Prostate gland (tissue), 2 donors: ENCODE measurements around the gene MAPKBP1. TPM values are rescaled to one million over a fixed set of nuclear protein-coding genes. Genes with fewer than 3 reads are reported as not detected.

Experiments used
- DNase-seq: peaks from one replicate; pipeline ENCODE4 v3.0.0-alpha.2; 2019; ENCODE audit warnings: low spot score
- H3K27ac ChIP-seq, 2 donors: fragments of 200-600 bp; sonication (generic); 2 replicates each; pipeline ENCODE4 v1.5.1; 2017 to 2019
- H3K27me3 ChIP-seq: fragments of 200-600 bp; sonication (generic); replicated peaks from 2 replicates; pipeline ENCODE4 v1.5.1; 2019; ENCODE audit not compliant: insufficient read depth
- H3K36me3 ChIP-seq, 2 donors: fragments of 200-600 bp; sonication (generic); 1 replicate in 1 of 2; 2 replicates in 1 of 2; pipeline versions ENCODE4 v1.5.1 to v1.8.1; 2017 to 2019
- H3K4me1 ChIP-seq: fragments of 200-600 bp; sonication (generic); replicated peaks from 2 replicates; pipeline ENCODE4 v1.5.1; 2019
- H3K4me3 ChIP-seq, 2 donors: fragments of 200-600 bp; sonication (generic); 2 replicates each; pipeline ENCODE4 v1.5.1; 2017 to 2019
- H3K9me3 ChIP-seq: fragments of 200-600 bp; sonication (generic); 2 replicates; pipeline ENCODE4 v1.5.1; 2017
- CTCF ChIP-seq, 4 experiments: fragments of 200-600 bp in 2 of 4; fragments of 450-650 bp in 2 of 4; sonication (generic) in 2 of 4; IDR thresholded peaks; 1 replicate in 3 of 4; 2 replicates in 1 of 4; pipeline ENCODE4 v1.5.1; 2016 to 2019; ENCODE audit warnings: antibody characterized with exemption in 4 of 4, mild to moderate bottlenecking in 2 of 4, moderate library complexity in 2 of 4
- POLR2A ChIP-seq: fragments of 450-650 bp; IDR thresholded peaks from one replicate; pipeline ENCODE4 v1.6.1; 2016; ENCODE audit warnings: antibody characterized with exemption, mild to moderate bottlenecking
- POLR2AphosphoS5 ChIP-seq: sonication (generic); formaldehyde crosslinking; IDR thresholded peaks from one replicate; pipeline ENCODE4 v1.6.1; 2017; ENCODE audit warnings: antibody characterized with exemption
- WGBS: methylation state at CpG from one replicate; pipeline ENCODE4 v1.1.5; 2018; 5-methylcytosine and 5-hydroxymethylcytosine counted together
- intact Hi-C: fragments of 100-400 bp; cut with DNase I; formaldehyde crosslinking; loops from one replicate; pipeline ENCODE4 v1.14.2; 2022
- total RNA-seq, 2 donors: library from RNA; depleted of rRNA; stranded (reverse); fragments of >200 nt; gene quantifications; one replicate each; pipeline ENCODE4 v1.1.0, GENCODE V29; 2016

Gene MAPKBP1
- total RNA-seq, 2 donors from 2014 or later = 17.4 to 62.8 TPM

GRCh38 chr15:41820791-41821423 lies 46.6 kb downstream of the MAPKBP1 start:
- Histone ChIP-seq H3K27ac (no peak overlapping the region), H3K27me3 (no peaks in the 10 kb centered on the region), H3K36me3 (peaks cover 2 to 20% of the 10 kb centered on the region in 2 donors), H3K9me3 (no peaks in the 10 kb centered on the region), H3K4me3 (no peak overlapping the region), H3K4me1 (no peaks in the 10 kb centered on the region)
- intact Hi-C loops = no loop called here
- TF ChIP-seq CTCF (IDR thresholded peaks at IDR 0.05) (no peak), POLR2A (no peak), POLR2AphosphoS5 (peak; percentile 26)
- 37% methylated on average over 6 of the region's 6 CpGs for WGBS
- peak; percentile 50 for DNase-seq

GRCh38 chr15:41821831-41822230 lies 47.5 kb downstream of the MAPKBP1 start:
- TF ChIP-seq POLR2A (no peak), CTCF (IDR thresholded peaks at IDR 0.05) (no peak), POLR2AphosphoS5 (no peak)
- no peak for DNase-seq
- H3K4me3 ChIP-seq = no peak overlapping the region
- H3K36me3 ChIP-seq = peaks cover 2 to 20% of the 10 kb centered on the region in 2 donors
- 79% methylated on average over 4 of the region's 4 CpGs for WGBS
- no peaks in the 10 kb centered on the region for H3K4me1 ChIP-seq
- intact Hi-C loops = no loop called here
- H3K27me3 ChIP-seq = no peaks in the 10 kb centered on the region
- H3K27ac ChIP-seq = no peak overlapping the region
- H3K9me3 ChIP-seq = no peaks in the 10 kb centered on the region

GRCh38 chr15:41822471-41822870 lies 48.2 kb downstream of the MAPKBP1 start:
- peaks cover 2 to 14% of the 10 kb centered on the region in 2 donors for H3K36me3 ChIP-seq
- DNase-seq = no peak

GRCh38 chr15:41822957-41823356 lies 48.7 kb downstream of the MAPKBP1 start:
- DNase-seq = no peak
- peaks cover 2 to 9% of the 10 kb centered on the region in 2 donors for H3K36me3 ChIP-seq

More at GRCh38 chr15:41822471-41822870, 48.2 kb downstream of the MAPKBP1 start:
- 81% methylated on average over 6 of the region's 6 CpGs for WGBS
- TF ChIP-seq POLR2AphosphoS5 (no peak), CTCF (IDR thresholded peaks at IDR 0.05) (no peak), POLR2A (no peak)
- Histone ChIP-seq H3K27me3 (no peaks in the 10 kb centered on the region), H3K4me1 (peaks cover 3% of the 10 kb centered on the region), H3K4me3 (no peak overlapping the region), H3K27ac (no peak overlapping the region), H3K9me3 (no peaks in the 10 kb centered on the region)
- intact Hi-C loops = no loop called here

More at GRCh38 chr15:41822957-41823356, 48.7 kb downstream of the MAPKBP1 start:
- WGBS = 81% methylated on average over 5 of the region's 6 CpGs
- Histone ChIP-seq H3K27me3 (no peaks in the 10 kb centered on the region), H3K9me3 (no peaks in the 10 kb centered on the region), H3K4me1 (peaks cover 4% of the 10 kb centered on the region), H3K27ac (no peak overlapping the region), H3K4me3 (no peak overlapping the region)
- TF ChIP-seq POLR2A (no peak), CTCF (IDR thresholded peaks at IDR 0.05) (no peak), POLR2AphosphoS5 (no peak)
- intact Hi-C loops = no loop called here
